Cardiac ventricle fibroblast (primary cell): ENCODE measurements around the gene SH2B3. TPM values are rescaled to one million over a fixed set of nuclear protein-coding genes. Genes with fewer than 3 reads are reported as not detected.

ENCODE experiments used
- total RNA-seq: library from RNA; depleted of rRNA; stranded (reverse); fragments of >200 nt; gene quantifications from 2 replicates; pipeline ENCODE4 v1.2.3, GENCODE V29; 2015

Gene SH2B3
- total RNA-seq, result 25.9 and 27.6 TPM in 2 replicates

DNA sequence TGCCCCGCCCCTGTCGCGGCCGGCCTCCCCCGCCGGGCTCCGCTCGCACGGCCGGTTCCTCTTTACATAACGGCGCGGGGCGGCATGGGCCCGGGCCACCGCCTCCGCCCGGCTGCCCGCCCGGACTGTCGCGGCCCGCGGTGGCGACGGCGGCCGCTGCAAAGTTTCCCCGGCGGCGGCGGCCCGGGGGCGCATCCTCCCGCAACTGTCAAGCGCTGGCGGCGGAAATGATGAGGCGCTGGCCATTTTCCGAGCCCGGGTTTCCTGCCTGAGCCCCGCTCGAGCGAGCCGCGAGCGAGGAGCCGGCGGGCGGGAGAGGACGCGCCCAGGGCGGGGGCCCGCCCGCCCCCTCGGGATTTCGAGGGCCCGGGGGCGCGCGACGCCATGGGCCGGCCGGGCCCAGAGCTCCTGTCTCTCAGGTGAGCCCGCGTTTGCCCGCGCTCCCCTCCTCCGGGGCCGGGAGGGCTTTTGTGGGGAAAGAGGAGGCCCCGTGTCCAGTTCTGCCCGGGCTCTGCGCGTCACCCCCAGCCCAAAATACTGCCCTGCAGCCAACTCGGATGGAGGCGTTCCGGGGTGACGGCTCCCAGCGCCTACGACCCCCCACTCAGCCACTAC, at the start of gene SH2B3:
Gene SH2B3, plus strand, starts transcription at position 65 of the 615 bp plus-strand sequence. CDS start 12,223 bp downstream, outside the sequence.

DNA sequence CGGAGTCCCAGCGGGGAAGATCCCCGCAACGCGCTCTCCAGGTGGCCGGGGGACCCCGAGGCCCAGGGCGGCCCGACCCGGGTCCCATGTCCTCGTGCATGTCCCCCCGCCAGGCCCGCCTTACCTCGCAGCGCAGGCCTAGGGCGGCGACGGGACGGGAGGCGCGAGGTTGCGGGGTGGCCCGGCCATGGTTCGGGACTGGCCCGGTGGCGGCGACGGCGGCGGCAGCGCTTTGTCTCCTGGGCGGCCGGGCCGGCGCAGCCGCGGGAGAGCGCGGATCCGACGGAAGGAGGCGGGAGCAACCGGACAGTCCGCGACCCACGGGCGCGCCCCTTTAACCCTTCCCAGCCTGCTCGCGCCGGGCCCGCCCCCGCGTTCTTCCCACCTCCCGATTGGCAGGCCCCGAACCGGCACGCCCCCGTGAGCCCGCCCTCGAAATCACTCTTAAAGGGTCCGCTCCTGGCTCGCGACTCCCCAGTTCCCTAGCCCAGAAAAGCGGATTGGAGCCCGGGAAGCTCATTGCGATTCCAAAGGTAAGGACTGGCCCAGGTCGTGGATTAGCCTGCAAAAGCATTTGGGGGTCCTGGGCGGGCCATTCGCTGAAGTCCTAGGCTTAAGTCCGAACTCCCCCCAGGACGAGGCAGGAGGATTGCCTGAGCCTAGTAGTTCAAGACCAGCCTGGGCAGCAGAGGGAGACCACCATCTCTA, 36.8 kb upstream of the SH2B3 start, which contains the start of gene PHETA1:
Gene PHETA1, minus strand, starts transcription at position 308 of the 708 bp plus-strand sequence. CDS start 5,668 bp downstream, outside the sequence.

Other genes starting within 250 kb of the SH2B3 start
- gene PHETA1, start 36.8 kb upstream of the SH2B3 start, total RNA-seq, result 10.8 and 21.1 TPM in 2 replicates
- gene ATXN2, start 193.4 kb downstream of the SH2B3 start, total RNA-seq, result 23.8 and 29.3 TPM in 2 replicates